BJ (cell line): ENCODE results near the gene GALNTL6. TPM values are rescaled to one million over a fixed set of nuclear protein-coding genes. Genes with fewer than 3 reads are reported as not detected.

Experiments
- CTCF ChIA-PET: fragments of 350-600 bp; formaldehyde crosslinking; extraction: SDS; loops from one replicate; lab custom pipeline; 2021; ENCODE audit warnings: antibody characterized with exemption, inconsistent platforms; lab: Yijun Ruan, JAX
- POLR2A ChIA-PET: fragments of 300-600 bp; sonication (Branson Sonifier 250); formaldehyde crosslinking; extraction: SDS; loops from one replicate; lab custom pipeline; 2021; ENCODE audit warnings: antibody characterized with exemption; lab: Charles Lee
- DNase-seq: peaks from one replicate; pipeline ENCODE4 v3.0.0-alpha.2; 2011; ENCODE audit warnings: low read depth
- H3K27me3 ChIP-seq: 2 replicates; pipeline ENCODE4 v1.6.0; 2011; ENCODE audit warnings: low read length; ENCODE audit not compliant: control insufficient read depth, insufficient read depth
- H3K36me3 ChIP-seq: 2 replicates; pipeline ENCODE4 v1.5.1; 2011; ENCODE audit warnings: low read length; ENCODE audit not compliant: control insufficient read depth, insufficient read depth
- H3K4me3 ChIP-seq: 2 replicates; pipeline ENCODE4 v1.5.1; 2011; ENCODE audit warnings: low read depth, mild to moderate bottlenecking, control low read depth, low read length
- CTCF ChIP-seq: IDR thresholded peaks from 2 replicates; pipeline ENCODE4 v1.5.1; 2011; ENCODE audit warnings: low read depth, mild to moderate bottlenecking, control low read depth, inconsistent platforms, low read length, moderate library complexity; ENCODE audit not compliant: insufficient read depth
- polyA plus RNA-seq: library from polyadenylated mRNA; depleted of rRNA; stranded (reverse); fragments of >200 nt; gene quantifications from 2 replicates; pipeline ENCODE4 v1.2.3, GENCODE V29; 2011

Gene GALNTL6
- polyA plus RNA-seq, 1 experiment: 0.02 TPM

- no peak for DNase-seq
- POLR2A ChIA-PET: no interaction called here
- no peak for TF ChIP-seq CTCF
- no peaks in the 10 kb centered on the region for H3K27me3 ChIP-seq
- no peaks in the 10 kb centered on the region for H3K36me3 ChIP-seq
- CTCF ChIA-PET: interaction anchor here (1.3 kb wide), 1 partner anchor 356 kb away, joined by 5 read pairs; no protein-coding TSS in a partner anchor
- H3K4me3 ChIP-seq: no peak overlapping the region
Observed at GRCh38 chr4:171846893-171847292, 33.7 kb downstream of the GALNTL6 start.

- Histone ChIP-seq H3K36me3 (no peaks in the 10 kb centered on the region), H3K4me3 (no peak overlapping the region), H3K27me3 (no peaks in the 10 kb centered on the region)
- ChIA-PET CTCF (interaction anchor here (1.1 kb wide), 1 partner anchor 354 kb away, joined by 4 read pairs; no protein-coding TSS in a partner anchor), POLR2A (no interaction called here)
- TF ChIP-seq CTCF: no peak
- no peak for DNase-seq
Observed at GRCh38 chr4:171847751-171848150, 34.5 kb downstream of the GALNTL6 start.

- no peak for TF ChIP-seq CTCF
- Histone ChIP-seq H3K36me3 (no peaks in the 10 kb centered on the region), H3K27me3 (no peaks in the 10 kb centered on the region), H3K4me3 (no peak overlapping the region)
- no peak for DNase-seq
- ChIA-PET CTCF (no interaction called here), POLR2A (no interaction called here)
Observed at GRCh38 chr4:171849686-171850222, 36.5 kb downstream of the GALNTL6 start.

GRCh38 chr4:171851295-171851694 is 38.1 kb downstream of the GALNTL6 start:
- POLR2A ChIA-PET: no interaction called here

More at GRCh38 chr4:171851295-171851694, 38.1 kb downstream of the GALNTL6 start:
- no peak overlapping the region for H3K4me3 ChIP-seq
- H3K27me3 ChIP-seq: no peaks in the 10 kb centered on the region
- CTCF ChIA-PET: no interaction called here
- no peaks in the 10 kb centered on the region for H3K36me3 ChIP-seq
- no peak for TF ChIP-seq CTCF
- no peak for DNase-seq
